Activated CD8-positive, alpha-beta T cell treated with anti-CD3 and anti-CD28 coated beads, Interleukin-2, amount 10 ng/mL, durations not matched to agents 7 days and 5 days (primary cell): ENCODE results near the gene CLEC20A. TPM values are rescaled to one million over a fixed set of nuclear protein-coding genes. Genes with fewer than 3 reads are reported as not detected.
"Not testable (repeated sequence)": the region's sequence is repeated elsewhere in the genome, so short reads cannot be mapped to it uniquely, and the experiment has no call there.

ENCODE experiments used
- ATAC-seq: fragments of 150-1000 bp; cut with Tn5 transposase; one replicate; pipeline ENCODE4 v1.10.0; 2021; ENCODE audit warnings: moderate library complexity
- CTCF ChIA-PET: fragments of 350-600 bp; sonication (Branson Sonifier 250); formaldehyde crosslinking; loops from one replicate; lab custom pipeline; 2021; ENCODE audit warnings: antibody characterized with exemption; lab: Charles Lee
- POLR2A ChIA-PET: fragments of 350-600 bp; sonication (Branson Sonifier 250); formaldehyde crosslinking; loops from one replicate; lab custom pipeline; 2021; ENCODE audit warnings: antibody characterized with exemption; lab: Charles Lee
- DNase-seq: peaks from one replicate; pipeline ENCODE4 v3.0.0-alpha.2; 2020
- H3K27ac Mint-ChIP-seq: one replicate; pipeline ENCODE4 v1.8.0; 2021; ENCODE audit warnings: mild to moderate bottlenecking, mixed read lengths
- H3K27me3 Mint-ChIP-seq: one replicate; pipeline ENCODE4 v1.8.0; 2021; ENCODE audit warnings: low read depth, mixed read lengths
- H3K36me3 Mint-ChIP-seq: one replicate; pipeline ENCODE4 v1.8.0; 2021; ENCODE audit warnings: low read depth, mixed read lengths
- H3K4me1 Mint-ChIP-seq: one replicate; pipeline ENCODE4 v1.8.0; 2021; ENCODE audit warnings: low read depth, mixed read lengths
- H3K4me3 Mint-ChIP-seq: one replicate; pipeline ENCODE4 v1.8.0; 2021; ENCODE audit warnings: mild to moderate bottlenecking, mixed read lengths
- H3K9me3 Mint-ChIP-seq: one replicate; pipeline ENCODE4 v1.8.0; 2022; ENCODE audit warnings: mixed read lengths; ENCODE audit not compliant: insufficient read depth
- total RNA-seq, 2 experiments: library from RNA; stranded (reverse); gene quantifications; one replicate each; pipeline ENCODE4 v1.2.3, GENCODE V29; 2021

CLEC20A gene
- total RNA-seq, 2 experiments from 2014 or later, result not detected

- no peaks in the 10 kb centered on the region for H3K27me3 Mint-ChIP-seq
- H3K36me3 Mint-ChIP-seq, result no peaks in the 10 kb centered on the region
- H3K4me3 Mint-ChIP-seq, result no peak overlapping the region
- DNase-seq, result no peak
- H3K9me3 Mint-ChIP-seq, result no peaks in the 10 kb centered on the region
- no peak overlapping the region for H3K27ac Mint-ChIP-seq
- POLR2A ChIA-PET, result no interaction called here
- ATAC-seq, result no peak
- no peaks in the 10 kb centered on the region for H3K4me1 Mint-ChIP-seq
- CTCF ChIA-PET, result interaction anchor here (1.1 kb wide), 1 partner anchor 196 kb away, joined by 3 read pairs; no protein-coding TSS in a partner anchor
Observed at GRCh38 chr1:178506669-178507068, 9.9 kb upstream of the CLEC20A start.

- ChIA-PET CTCF (interaction anchor here (1.1 kb wide), 1 partner anchor 195 kb away, joined by 3 read pairs; no protein-coding TSS in a partner anchor), POLR2A (no interaction called here)
Observed at GRCh38 chr1:178506177-178506576, 9.4 kb upstream of the CLEC20A start.

DNA sequence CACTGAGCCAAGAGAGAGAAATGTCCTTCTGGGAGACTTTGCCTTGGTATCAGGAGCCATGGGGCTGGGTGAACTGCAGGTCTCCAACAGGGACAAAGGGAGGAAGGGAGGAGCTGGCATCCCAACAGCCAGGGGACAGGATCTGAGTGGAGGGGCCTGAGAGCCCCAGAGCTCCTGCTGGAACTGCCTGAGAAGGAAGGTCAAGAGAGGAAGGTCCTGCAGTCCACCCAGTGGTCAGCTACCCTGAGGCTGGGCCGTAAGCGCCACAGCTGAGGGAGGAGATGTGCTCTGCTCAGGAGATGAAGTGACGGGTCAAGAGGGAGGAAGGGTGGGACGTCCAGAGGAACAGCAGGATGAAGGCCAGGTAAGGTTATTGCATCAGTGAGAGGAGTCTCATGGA lies 7.5 kb upstream of the CLEC20A start:
- ChIA-PET POLR2A (no interaction called here), CTCF (no interaction called here)
- Mint-ChIP-seq H3K9me3 (no peaks in the 10 kb centered on the region), H3K4me1 (no peaks in the 10 kb centered on the region), H3K27me3 (no peaks in the 10 kb centered on the region), H3K36me3 (no peaks in the 10 kb centered on the region), H3K4me3 (no peak overlapping the region), H3K27ac (no peak overlapping the region)
- DNase-seq (no peak), ATAC-seq (no peak)

More at GRCh38 chr1:178506177-178506576, 9.4 kb upstream of the CLEC20A start:
- H3K27ac Mint-ChIP-seq, result no peak overlapping the region
- no peaks in the 10 kb centered on the region for H3K9me3 Mint-ChIP-seq
- H3K36me3 Mint-ChIP-seq, result no peaks in the 10 kb centered on the region
- DNase-seq (no peak), ATAC-seq (no peak)
- H3K27me3 Mint-ChIP-seq, result no peaks in the 10 kb centered on the region
- H3K4me3 Mint-ChIP-seq, result no peak overlapping the region
- no peaks in the 10 kb centered on the region for H3K4me1 Mint-ChIP-seq

DNA sequence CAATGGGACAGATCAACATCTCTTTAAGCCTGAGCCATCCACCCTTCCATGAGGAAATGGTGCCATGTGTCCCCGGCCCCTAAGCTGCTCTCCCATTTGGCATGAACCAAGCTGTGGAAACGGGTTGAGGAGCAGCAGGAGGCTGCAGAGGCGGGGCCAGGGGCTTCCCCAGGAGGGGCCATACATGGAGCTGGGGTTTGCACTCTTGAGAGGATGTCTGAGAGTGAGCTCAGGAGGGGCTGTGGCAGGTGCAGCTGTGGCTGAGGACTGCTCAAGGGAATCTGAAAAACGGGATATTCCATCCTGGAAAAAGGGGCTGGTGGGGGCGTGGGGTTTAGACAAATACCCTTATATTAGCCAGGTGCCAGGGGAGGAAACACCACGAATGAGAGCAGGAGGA lies 7.1 kb upstream of the CLEC20A start:
- ChIA-PET CTCF (no interaction called here), POLR2A (no interaction called here)
- Mint-ChIP-seq H3K27ac (no peak overlapping the region), H3K27me3 (no peaks in the 10 kb centered on the region), H3K36me3 (no peaks in the 10 kb centered on the region), H3K4me3 (no peak overlapping the region), H3K9me3 (no peaks in the 10 kb centered on the region), H3K4me1 (no peaks in the 10 kb centered on the region)
- ATAC-seq (no peak), DNase-seq (no peak)

GRCh38 chr1:178503316-178503715 lies 6.6 kb upstream of the CLEC20A start:
- H3K27me3 Mint-ChIP-seq, H3K4me3 Mint-ChIP-seq, H3K27ac Mint-ChIP-seq, H3K4me1 Mint-ChIP-seq, ATAC-seq, DNase-seq, H3K36me3 Mint-ChIP-seq, POLR2A ChIA-PET, CTCF ChIA-PET, H3K9me3 Mint-ChIP-seq: not testable (repeated sequence)

DNA sequence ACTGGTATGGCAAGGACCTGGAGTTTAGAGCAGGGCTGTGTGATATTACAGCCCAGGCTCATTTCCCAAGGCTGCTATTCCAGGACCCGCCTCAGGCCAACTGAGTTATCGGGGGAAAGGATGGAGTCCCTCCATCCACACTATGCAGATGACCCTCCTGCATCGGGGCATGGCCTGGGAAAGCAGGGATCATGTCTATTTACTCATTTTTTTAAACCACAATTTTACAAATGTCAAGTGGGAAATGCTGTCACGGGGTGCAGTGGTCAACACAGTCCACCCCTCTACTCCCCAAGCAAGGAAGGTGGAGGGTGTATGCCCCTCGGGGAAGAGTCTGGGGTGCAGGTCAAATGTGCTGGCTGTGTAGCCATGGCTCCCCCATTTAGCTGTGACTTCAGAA lies 6.1 kb upstream of the CLEC20A start:
- no peak for ATAC-seq
- ChIA-PET POLR2A (no interaction called here), CTCF (interaction anchor here (1.9 kb wide), 1 partner anchor 31 kb away, joined by 5 read pairs; no protein-coding TSS in a partner anchor)
- no peak for DNase-seq
- Mint-ChIP-seq H3K27ac (no peak overlapping the region), H3K4me3 (no peak overlapping the region), H3K9me3 (no peaks in the 10 kb centered on the region), H3K36me3 (no peaks in the 10 kb centered on the region), H3K4me1 (no peaks in the 10 kb centered on the region), H3K27me3 (no peaks in the 10 kb centered on the region)

DNA sequence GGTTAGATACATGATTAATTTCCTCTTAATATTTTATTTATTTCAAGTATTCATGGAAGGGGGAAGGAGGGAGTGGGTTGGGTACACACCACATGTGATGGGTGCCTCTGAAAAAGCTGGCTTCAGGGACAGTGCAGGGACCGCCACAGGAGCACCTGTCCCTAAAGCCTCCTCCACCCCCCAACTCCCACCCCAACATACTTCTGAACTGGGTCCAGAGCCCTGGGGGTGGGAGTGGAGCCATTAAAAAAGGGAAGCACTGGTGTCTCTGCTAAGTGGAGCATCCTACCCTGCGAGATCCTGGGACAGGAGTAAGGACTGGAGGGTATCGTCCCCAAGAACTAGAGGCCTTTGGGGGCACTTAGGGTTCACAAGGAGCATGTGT lies 5.6 kb upstream of the CLEC20A start:
- POLR2A ChIA-PET, result no interaction called here
- H3K36me3 Mint-ChIP-seq, result no peaks in the 10 kb centered on the region
- no peak overlapping the region for H3K27ac Mint-ChIP-seq
- no peaks in the 10 kb centered on the region for H3K9me3 Mint-ChIP-seq
- H3K27me3 Mint-ChIP-seq, result no peaks in the 10 kb centered on the region
- DNase-seq, result no peak
- no peak overlapping the region for H3K4me3 Mint-ChIP-seq
- CTCF ChIA-PET, result interaction anchor here (0.6 to 1.9 kb wide), 16 partner anchors 15 to 825 kb away, joined by 3 to 11 read pairs (median 4); no protein-coding TSS in a partner anchor
- no peak for ATAC-seq
- no peaks in the 10 kb centered on the region for H3K4me1 Mint-ChIP-seq

- CTCF ChIA-PET, result interaction anchor here (0.6 to 1.9 kb wide), 19 partner anchors 8 to 825 kb away, joined by 3 to 11 read pairs (median 4); no protein-coding TSS in a partner anchor
- Mint-ChIP-seq H3K4me1 (no peaks in the 10 kb centered on the region), H3K27ac (no peak overlapping the region), H3K27me3 (no peaks in the 10 kb centered on the region), H3K36me3 (no peaks in the 10 kb centered on the region), H3K4me3 (no peak overlapping the region), H3K9me3 (no peaks in the 10 kb centered on the region)
- peak; percentile 69 for DNase-seq
- ATAC-seq, result peak; percentile 83
- POLR2A ChIA-PET, result no interaction called here
Observed at GRCh38 chr1:178501705-178502329, 5.1 kb upstream of the CLEC20A start.

DNA sequence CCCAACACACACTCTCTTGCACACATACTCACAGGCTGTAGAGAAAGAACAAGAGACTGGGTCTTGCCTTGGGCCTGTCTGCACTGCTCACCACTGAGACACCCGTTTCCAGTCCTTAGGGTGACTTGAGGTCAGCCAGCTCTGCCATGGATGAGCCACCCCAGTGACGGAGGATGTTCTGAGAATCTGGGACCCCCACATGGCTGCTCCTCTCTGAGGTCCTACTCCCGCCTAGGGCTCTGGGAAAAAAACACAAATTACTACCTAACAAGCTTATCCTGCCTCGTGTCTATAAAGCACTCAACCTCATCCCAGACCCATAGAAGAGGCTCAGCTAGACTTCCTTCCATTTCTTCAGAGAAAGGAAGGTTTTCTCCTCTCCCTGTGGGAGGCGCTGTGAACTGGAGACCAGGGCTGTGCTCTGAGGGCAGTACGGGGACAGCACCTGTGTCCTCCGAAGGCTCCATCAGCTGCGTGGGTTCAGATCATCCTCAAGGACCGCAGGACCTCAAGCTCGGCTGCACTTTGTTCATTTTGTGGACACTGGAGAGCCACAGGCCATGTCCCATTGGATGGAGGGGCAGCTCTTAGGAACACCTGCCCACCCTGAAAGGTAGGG lies 4.3 kb upstream of the CLEC20A start:
- Mint-ChIP-seq H3K9me3 (no peaks in the 10 kb centered on the region), H3K36me3 (no peaks in the 10 kb centered on the region), H3K27ac (no peak overlapping the region), H3K4me1 (no peaks in the 10 kb centered on the region), H3K27me3 (no peaks in the 10 kb centered on the region), H3K4me3 (no peak overlapping the region)
- ChIA-PET POLR2A (no interaction called here), CTCF (interaction anchor here (0.7 to 1.9 kb wide), 15 partner anchors 9 to 502 kb away, joined by 3 to 11 read pairs (median 4); no protein-coding TSS in a partner anchor)
- no peak for DNase-seq
- no peak for ATAC-seq

- H3K4me1 Mint-ChIP-seq, result no peaks in the 10 kb centered on the region
- POLR2A ChIA-PET, result no interaction called here
- no peaks in the 10 kb centered on the region for H3K9me3 Mint-ChIP-seq
- H3K27me3 Mint-ChIP-seq, result no peaks in the 10 kb centered on the region
- DNase-seq (no peak), ATAC-seq (no peak)
- H3K4me3 Mint-ChIP-seq, result no peak overlapping the region
- H3K27ac Mint-ChIP-seq, result no peak overlapping the region
- no peaks in the 10 kb centered on the region for H3K36me3 Mint-ChIP-seq
- CTCF ChIA-PET, result interaction anchor here (0.8 to 1.8 kb wide), 5 partner anchors 28 to 503 kb away, joined by 3 to 11 read pairs (median 4); no protein-coding TSS in a partner anchor
Observed at GRCh38 chr1:178500091-178500770, 3.5 kb upstream of the CLEC20A start.

DNA sequence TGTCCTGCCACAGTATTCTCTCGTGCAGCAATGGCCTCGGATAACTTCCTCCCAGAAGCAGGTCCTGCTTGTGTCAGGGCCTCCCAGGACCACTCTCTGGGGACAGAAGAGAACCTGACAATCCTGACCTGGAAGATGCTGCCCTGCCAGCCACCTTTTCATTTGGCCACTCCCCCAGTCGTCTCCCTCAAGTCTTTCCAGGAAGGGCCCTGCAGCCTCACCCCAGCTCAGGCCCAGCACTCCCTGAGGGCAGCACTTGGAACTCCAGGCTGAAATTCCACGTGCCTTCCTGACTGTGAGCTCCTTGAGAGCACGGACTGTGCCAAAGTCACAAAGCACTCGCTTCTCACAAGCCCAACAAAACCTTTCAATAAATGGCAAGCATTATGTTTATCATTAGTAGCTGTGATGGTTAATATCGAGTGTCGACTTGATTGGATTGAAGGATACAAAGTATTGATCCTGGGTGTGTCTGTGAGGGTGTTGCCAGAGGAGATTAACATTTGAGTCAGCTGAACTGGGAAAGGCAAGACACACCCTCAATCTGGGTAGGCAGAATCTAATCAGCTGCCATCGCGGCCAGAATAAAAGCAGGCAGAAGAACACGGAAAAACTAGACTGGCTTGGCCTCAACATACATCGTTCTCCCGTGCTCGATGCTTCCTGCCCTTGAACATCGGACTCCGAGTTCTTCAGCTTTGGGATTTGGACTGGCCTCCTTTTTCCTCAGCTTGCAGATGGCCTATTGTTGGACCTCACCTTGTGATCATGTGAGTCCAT lies 2.3 kb upstream of the CLEC20A start:
- no peak for ATAC-seq
- POLR2A ChIA-PET, result no interaction called here
- CTCF ChIA-PET, result no interaction called here
- H3K4me3 Mint-ChIP-seq, result no peak overlapping the region
- no peaks in the 10 kb centered on the region for H3K36me3 Mint-ChIP-seq
- no peaks in the 10 kb centered on the region for H3K4me1 Mint-ChIP-seq
- H3K27ac Mint-ChIP-seq, result no peak overlapping the region
- no peaks in the 10 kb centered on the region for H3K9me3 Mint-ChIP-seq
- no peak for DNase-seq
- H3K27me3 Mint-ChIP-seq, result no peaks in the 10 kb centered on the region
